A549 (cell line): ENCODE measurements around the gene CACNB1. TPM values are rescaled to one million over a fixed set of nuclear protein-coding genes. Genes with fewer than 3 reads are reported as not detected.

Source experiments
- ATAC-seq, 2 experiments: fragments of 200-7000 bp in 1 of 2; fragments of >200 bp in 1 of 2; cut with Nextera tagmentation in 1 of 2; cut with Tn5 transposase in 1 of 2; 3 replicates each; pipeline versions ENCODE4 v1.8.0 to v1.9.1; 2018 to 2020; ENCODE audit warnings: mild to moderate bottlenecking in 1 of 2, moderate library complexity in 1 of 2
- CTCF ChIA-PET: fragments of 300-600 bp; sonication (Branson Sonifier 250); formaldehyde crosslinking; extraction: SDS; loops from one replicate; lab custom pipeline; 2021; ENCODE audit warnings: antibody characterized with exemption, inconsistent platforms; lab: Yijun Ruan, JAX
- POLR2A ChIA-PET: fragments of 350-600 bp; formaldehyde crosslinking; extraction: SDS; loops from one replicate; lab custom pipeline; 2021; ENCODE audit warnings: antibody characterized with exemption, inconsistent platforms; lab: Yijun Ruan, JAX
- DNase-seq, 2 experiments: peaks; one replicate each; pipeline versions ENCODE4 v3.0.0 to v3.0.0-alpha.2; 2011 to 2016; ENCODE audit warnings: low read depth in 1 of 2, low spot score in 1 of 2
- FAIRE-seq: peaks from 2 replicates; lab custom pipeline; 2011; peaks lifted over from hg19 to GRCh38; lab: Jason Lieb, UNC
- H3K27ac ChIP-seq, 2 experiments: fragments of >200 bp; sonication (Bioruptor Twin); formaldehyde crosslinking; 3 replicates each; pipeline ENCODE4 v1.5.1; 2016 to 2017
- H3K4me1 ChIP-seq: fragments of >200 bp; sonication (Bioruptor Twin); formaldehyde crosslinking; 3 replicates; pipeline ENCODE4 v1.6.1; 2016
- H3K4me2 ChIP-seq: fragments of >200 bp; sonication (Bioruptor Twin); formaldehyde crosslinking; 3 replicates; pipeline ENCODE4 v1.6.1; 2016
- H3K4me3 ChIP-seq: fragments of >200 bp; sonication (Bioruptor Twin); formaldehyde crosslinking; 3 replicates; pipeline ENCODE4 v1.5.1; 2016
- H3K9me3 ChIP-seq: fragments of >200 bp; sonication (Bioruptor Twin); formaldehyde crosslinking; 3 replicates; pipeline ENCODE4 v1.6.1; 2016
- BCL3 ChIP-seq: fragments of >200 bp; sonication (Bioruptor Twin); formaldehyde crosslinking; IDR thresholded peaks from 3 replicates; pipeline ENCODE4 v1.6.1; 2016
- CBX8 ChIP-seq: fragments of 200-600 bp; sonication (generic); IDR thresholded peaks from 2 replicates; pipeline ENCODE4 v1.6.1; 2016
- CHD2 ChIP-seq: fragments of 150-350 bp; IDR thresholded peaks from 2 replicates; pipeline ENCODE4 v1.6.1; 2014; ENCODE audit warnings: low read length; ENCODE audit not compliant: partially characterized antibody
- CTCF ChIP-seq: fragments of >200 bp; sonication (Bioruptor Twin); formaldehyde crosslinking; IDR thresholded peaks from 3 replicates; pipeline ENCODE4 v1.5.1; 2016
- EHF ChIP-seq: fragments of 250-450 bp; sonication (Bioruptor Pico); IDR thresholded peaks from 2 replicates; pipeline ENCODE4 v1.5.0; 2020; ENCODE audit warnings: mild to moderate bottlenecking
- EHMT2 ChIP-seq: fragments of 200-600 bp; sonication (generic); IDR thresholded peaks from 2 replicates; pipeline ENCODE4 v1.6.1; 2016; ENCODE audit warnings: antibody characterized with exemption, low read depth, mild to moderate bottlenecking, moderate library complexity
- ESRRA ChIP-seq: fragments of 150-350 bp; IDR thresholded peaks from 2 replicates; pipeline ENCODE4 v1.6.1; 2014; ENCODE audit warnings: mild to moderate bottlenecking, low read length, borderline replicate concordance
- FOSB ChIP-seq: fragments of 250-450 bp; sonication (Bioruptor Pico); IDR thresholded peaks from 2 replicates; pipeline ENCODE4 v1.5.0; 2020; ENCODE audit warnings: mild to moderate bottlenecking, moderate library complexity
- FOSL2 ChIP-seq, 2 experiments: fragments of 450-650 bp in 1 of 2; fragments of >200 bp in 1 of 2; sonication (Bioruptor Twin) in 1 of 2; formaldehyde crosslinking; IDR thresholded peaks; 2 replicates each; pipeline versions ENCODE4 v1.5.0 to v1.6.1; 2016 to 2020; ENCODE audit warnings: mild to moderate bottlenecking in 1 of 2, moderate library complexity in 1 of 2
- FOXS1 ChIP-seq: fragments of 250-450 bp; sonication (Bioruptor Pico); IDR thresholded peaks from 2 replicates; pipeline ENCODE4 v1.5.0; 2020; ENCODE audit warnings: mild to moderate bottlenecking, moderate library complexity
- HES2 ChIP-seq: fragments of >200 bp; sonication (Bioruptor Twin); formaldehyde crosslinking; IDR thresholded peaks from 2 replicates; pipeline ENCODE4 v1.6.1; 2016
- HOXA7 ChIP-seq: fragments of 250-450 bp; sonication (Bioruptor Pico); IDR thresholded peaks from 2 replicates; pipeline ENCODE4 v1.5.0; 2020; ENCODE audit warnings: mild to moderate bottlenecking, moderate library complexity
- HOXB5 ChIP-seq: fragments of 250-450 bp; sonication (Bioruptor Pico); IDR thresholded peaks from 2 replicates; pipeline ENCODE4 v1.5.0; 2020; ENCODE audit warnings: mild to moderate bottlenecking, moderate library complexity
- JUN ChIP-seq, 2 experiments: fragments of >200 bp; sonication (Bioruptor Twin); formaldehyde crosslinking; IDR thresholded peaks; 2 replicates in 1 of 2; 3 replicates in 1 of 2; pipeline ENCODE4 v1.6.1; 2016 to 2017
- JUNB ChIP-seq: fragments of >200 bp; sonication (Bioruptor Twin); formaldehyde crosslinking; IDR thresholded peaks from 2 replicates; pipeline ENCODE4 v1.6.1; 2016
- KDM1A ChIP-seq: fragments of 200-600 bp; sonication (generic); IDR thresholded peaks from 2 replicates; pipeline ENCODE4 v1.6.1; 2016; ENCODE audit warnings: low read depth, mild to moderate bottlenecking
- KDM5A ChIP-seq: fragments of 200-600 bp; sonication (generic); IDR thresholded peaks from 2 replicates; pipeline ENCODE4 v1.6.1; 2016; ENCODE audit warnings: antibody characterized with exemption, mild to moderate bottlenecking
- MAFK ChIP-seq: fragments of 450-650 bp; IDR thresholded peaks from 2 replicates; pipeline ENCODE4 v1.6.1; 2014; ENCODE audit not compliant: partially characterized antibody
- MAX ChIP-seq: IDR thresholded peaks from 2 replicates; pipeline ENCODE4 v1.6.1; 2012
- NFE2L2 ChIP-seq: fragments of 150-350 bp; conservative IDR thresholded peaks from 2 replicates; pipeline ENCODE4 v1.6.1; 2014; ENCODE audit warnings: low read length
- NR3C1 ChIP-seq: fragments of >200 bp; sonication (Bioruptor Twin); formaldehyde crosslinking; IDR thresholded peaks from 3 replicates; pipeline ENCODE4 v1.6.1; 2017
- PBX3 ChIP-seq: IDR thresholded peaks from 2 replicates; pipeline ENCODE4 v1.6.1; 2012
- PHF8 ChIP-seq: fragments of 200-600 bp; sonication (generic); IDR thresholded peaks from 2 replicates; pipeline ENCODE4 v1.6.1; 2016; ENCODE audit warnings: low read depth, mild to moderate bottlenecking, antibody characterized with exemption, moderate library complexity, borderline replicate concordance
- RARB ChIP-seq: fragments of 250-450 bp; sonication (Bioruptor Pico); IDR thresholded peaks from 2 replicates; pipeline ENCODE4 v1.8.0; 2021; ENCODE audit warnings: mild to moderate bottlenecking, moderate library complexity
- ZFP36 ChIP-seq: fragments of 450-650 bp; IDR thresholded peaks from 2 replicates; pipeline ENCODE4 v1.6.1; 2014; ENCODE audit warnings: borderline replicate concordance; ENCODE audit not compliant: partially characterized antibody
- ZNF302 ChIP-seq: fragments of 250-450 bp; sonication (Bioruptor Pico); IDR thresholded peaks from 2 replicates; pipeline ENCODE4 v1.9.0; 2021; ENCODE audit warnings: inconsistent platforms, mild to moderate bottlenecking, moderate library complexity
- ZSCAN20 ChIP-seq: fragments of 250-450 bp; sonication (Bioruptor Pico); IDR thresholded peaks from 2 replicates; pipeline ENCODE4 v1.8.0; 2022; ENCODE audit warnings: mild to moderate bottlenecking, moderate library complexity
- WGBS: methylation state at CpG from one replicate; pipeline ENCODE4 v1.1.6; 2017; ENCODE audit errors: missing lambda C conversion rate; 5-methylcytosine and 5-hydroxymethylcytosine counted together
- polyA plus RNA-seq, 4 experiments: library from polyadenylated mRNA; depleted of rRNA in 3 of 4; stranded (reverse); fragments of >200 nt; fragmentation: RNase III in 1 of 4; extraction: RNeasy Plus Mini Kit Qiagen cat#74134 plus additional on column Dnase treatment in 1 of 4; gene quantifications; 2 replicates in 3 of 4; 3 replicates in 1 of 4; pipeline ENCODE4 v1.2.3, GENCODE V29; 2011 to 2017

The CACNB1 gene
- polyA plus RNA-seq, 2 of the 4 experiments (the other 2 are of a cell fraction), result 3.6 to 3.9 TPM

- TF ChIP-seq NFE2L2, result no peak
- TF ChIP-seq CHD2, result no peak
- no peak for TF ChIP-seq KDM5A
- no peak for TF ChIP-seq FOSB (CRISPR knock-in tag)
- TF ChIP-seq FOXS1, result no peak
- no peak for TF ChIP-seq EHMT2
- TF ChIP-seq PBX3, result no peak
- no peak for TF ChIP-seq ZSCAN20 (CRISPR knock-in tag)
- no peak for TF ChIP-seq HOXA7
- no peak for TF ChIP-seq RARB (CRISPR knock-in tag)
- no peak for TF ChIP-seq ESRRA
- TF ChIP-seq PHF8, result no peak
- TF ChIP-seq NR3C1, result no peak
- TF ChIP-seq EHF, result no peak
- peak; percentile 53 for TF ChIP-seq ZFP36
- no peak for TF ChIP-seq JUN (IDR thresholded peaks at IDR 0.05)
- TF ChIP-seq BCL3, result no peak
- no peak for TF ChIP-seq HES2
- no peak; the same call in 1 of the 2 replicates for TF ChIP-seq KDM1A
Observed at GRCh38 chr17:39244600-39245570, 47.4 kb upstream of the CACNB1 start (continued).

- TF ChIP-seq FOSL2 (IDR thresholded peaks at IDR 0.05), result no peak
- no peak for TF ChIP-seq FOSL2 (CRISPR knock-in tag; IDR thresholded peaks at IDR 0.05)
- no peak for TF ChIP-seq CBX8
- TF ChIP-seq MAFK, result no peak
- TF ChIP-seq HOXB5 (CRISPR knock-in tag), result no peak
- TF ChIP-seq ZNF302 (CRISPR knock-in tag), result no peak
- TF ChIP-seq FOXS1, result no peak
- no peak for TF ChIP-seq CTCF
- TF ChIP-seq PHF8, result no peak
- TF ChIP-seq MAX, result no peak
- TF ChIP-seq JUNB, result no peak
- TF ChIP-seq ESRRA, result no peak
- TF ChIP-seq, all 56 proteins: peak for 0
- Histone ChIP-seq H3K4me3 (no peak overlapping the region), H3K9me3 (no peaks in the 10 kb centered on the region), H3K4me1 (peaks cover 11% of the 10 kb centered on the region; the same call in 2 of the 3 replicates), H3K27ac (no peak overlapping the region), H3K4me2 (no peak overlapping the region)
- DNase-seq (no peak), FAIRE-seq (no peak), ATAC-seq (peak; percentile 11 to 30; a peak in 5 of 6 replicates)
- WGBS, result 75% methylated on average over 10 of the region's 11 CpGs
- ChIA-PET CTCF (interaction anchor here (0.6 to 21.6 kb wide), 62 partner anchors 8 to 559 kb away, joined by 3 to 1140 read pairs (median 4); partner anchors contain the start of genes ARL5C, CACNB1, FBXL20 and LASP1NB), POLR2A (interaction anchor here (0.7 to 2.5 kb wide), 5 partner anchors 38 to 157 kb away, joined by 3 to 34 read pairs (median 6); partner anchors contain the start of genes FBXL20 and RPL19)
Observed at GRCh38 chr17:39244016-39244599, 46.6 kb upstream of the CACNB1 start.
